HFF-Myc (cell line): Measurements from ENCODE around the gene CAMK2A.

Experiments used
- DNase-seq: peaks from one replicate; pipeline ENCODE4 v3.0.0-alpha.2; 2011; ENCODE audit warnings: low read depth; ENCODE audit errors: extremely low read depth
- H3K4me3 ChIP-seq: replicated peaks from 2 replicates; pipeline ENCODE4 v1.5.1; 2011; ENCODE audit warnings: low read depth, mild to moderate bottlenecking, control low read depth, low read length
- CTCF ChIP-seq: IDR thresholded peaks from 2 replicates; pipeline ENCODE4 v1.5.1; 2012; ENCODE audit warnings: mild to moderate bottlenecking, low read depth, low read length, control low read depth; ENCODE audit errors: missing control alignments

The CAMK2A gene

GRCh38 chr5:150246429-150246828, 43.1 kb downstream of the CAMK2A start:
- no peak overlapping the region for H3K4me3 ChIP-seq
- no peak for DNase-seq
- TF ChIP-seq CTCF, result no peak

GRCh38 chr5:150245808-150246207, 43.8 kb downstream of the CAMK2A start:
- no peak overlapping the region for H3K4me3 ChIP-seq
- DNase-seq, result no peak
- TF ChIP-seq CTCF, result no peak

- no peak for TF ChIP-seq CTCF
- no peak overlapping the region for H3K4me3 ChIP-seq
- DNase-seq, result no peak
Observed at GRCh38 chr5:150245111-150245789, 44.3 kb downstream of the CAMK2A start.

- DNase-seq, result no peak
- H3K4me3 ChIP-seq, result no peak overlapping the region
- no peak for TF ChIP-seq CTCF
Observed at GRCh38 chr5:150244209-150244608, 45.4 kb downstream of the CAMK2A start.

- no peak for DNase-seq
- H3K4me3 ChIP-seq, result no peak overlapping the region
- no peak for TF ChIP-seq CTCF
Observed at GRCh38 chr5:150243590-150243989, 46.0 kb downstream of the CAMK2A start.

GRCh38 chr5:150242251-150242894, 47.2 kb downstream of the CAMK2A start:
- no peak overlapping the region for H3K4me3 ChIP-seq
- TF ChIP-seq CTCF, result no peak
- DNase-seq, result no peak
